GM19035 (cell line): ENCODE results near the gene RDH8.

Experiments
- ATAC-seq: cut with Tn5 transposase; IDR thresholded peaks from one replicate; pipeline ENCODE4 v1.9.1; 2021; ENCODE audit not compliant: unreplicated experiment

Gene RDH8

GRCh38 chr19:10013316-10013715, at the start of gene RDH8:
Gene RDH8, plus strand, starts transcription at chr19:10013483. Its CDS starts 15 bp downstream, at chr19:10013498.
- ATAC-seq, result no peak

GRCh38 chr19:9966024-9966423, 47.3 kb upstream of the RDH8 start:
- ATAC-seq, result no peak

GRCh38 chr19:9966448-9966847, 46.8 kb upstream of the RDH8 start:
- no peak for ATAC-seq

- ATAC-seq, result no peak
Observed at GRCh38 chr19:9967326-9967725, 46.0 kb upstream of the RDH8 start.

DNA sequence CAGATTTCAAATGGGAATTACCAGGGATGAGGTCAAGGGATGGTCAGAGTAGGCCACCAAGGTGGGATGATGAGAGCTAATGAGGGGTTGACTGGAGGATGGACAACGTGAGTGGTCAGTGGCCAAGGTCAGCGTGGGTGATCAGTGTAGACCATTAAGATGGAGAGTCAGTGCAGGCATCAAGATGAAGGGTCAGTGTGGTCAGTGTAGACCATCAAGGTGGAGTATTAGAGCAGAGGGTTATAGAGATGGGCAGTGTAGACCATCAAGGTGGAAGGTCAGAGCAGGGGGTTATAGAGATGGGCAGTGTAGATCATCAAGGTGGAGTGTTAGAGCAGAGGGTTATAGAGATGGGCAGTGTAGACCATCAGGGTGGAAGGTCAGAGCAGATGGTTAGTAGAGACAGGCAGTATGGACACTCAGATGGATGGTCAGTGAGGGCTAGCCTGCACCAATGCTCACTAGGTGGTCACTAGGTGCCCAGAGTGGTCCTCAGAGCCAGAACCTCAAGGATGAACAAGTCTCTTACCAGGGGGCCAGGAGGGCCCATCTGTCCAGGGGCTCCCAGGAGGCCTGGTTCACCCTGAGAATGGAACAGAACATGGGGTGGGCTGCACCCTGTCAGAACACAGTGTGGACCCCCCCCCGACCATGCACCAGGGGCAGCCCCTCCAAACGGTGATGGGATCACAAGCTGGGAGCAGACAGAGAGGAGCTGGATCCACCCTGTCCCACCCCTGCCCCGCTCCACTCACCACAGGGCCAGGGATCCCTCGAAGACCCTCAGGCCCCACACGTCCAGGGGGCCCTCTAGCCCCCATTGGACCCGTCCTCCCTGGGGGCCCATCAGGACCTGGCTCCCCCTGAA, 44.2 kb upstream of the RDH8 start:
- ATAC-seq, result no peak

DNA sequence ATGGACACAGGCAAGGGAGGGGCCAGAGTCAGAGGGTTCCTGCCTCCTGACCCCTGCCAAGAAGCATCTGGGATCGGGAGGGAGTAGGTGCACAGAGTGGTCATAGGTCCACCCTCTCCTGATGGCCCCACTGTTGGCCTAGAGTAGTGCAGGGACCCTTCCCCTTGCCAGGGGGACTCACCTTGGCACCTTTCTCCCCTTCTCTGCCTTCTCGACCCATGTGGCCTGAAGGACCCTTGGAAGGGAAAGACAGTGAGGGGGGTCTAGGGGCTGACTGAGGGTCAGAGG, 43.7 kb upstream of the RDH8 start:
- ATAC-seq, result no peak

DNA sequence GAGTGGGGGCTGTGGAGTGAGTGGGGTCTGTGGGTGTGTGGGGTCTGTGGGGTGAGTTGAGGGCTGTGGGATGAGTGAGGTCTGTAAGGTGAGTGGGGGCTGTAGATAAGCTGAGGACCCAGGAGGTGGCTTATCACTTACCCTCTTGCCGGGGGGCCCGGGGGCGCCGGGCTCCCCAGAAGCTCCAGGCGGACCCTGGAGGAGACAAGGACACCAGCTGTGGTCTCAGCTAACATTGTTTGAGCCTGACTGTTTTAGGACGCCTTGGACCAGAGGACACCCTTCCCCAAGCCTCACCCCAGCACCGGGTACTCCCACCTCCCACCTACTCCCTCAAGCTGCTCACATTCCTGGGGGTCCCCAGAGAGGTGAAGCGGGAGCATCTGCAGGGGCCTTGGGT, 42.8 kb upstream of the RDH8 start:
- no peak for ATAC-seq

DNA sequence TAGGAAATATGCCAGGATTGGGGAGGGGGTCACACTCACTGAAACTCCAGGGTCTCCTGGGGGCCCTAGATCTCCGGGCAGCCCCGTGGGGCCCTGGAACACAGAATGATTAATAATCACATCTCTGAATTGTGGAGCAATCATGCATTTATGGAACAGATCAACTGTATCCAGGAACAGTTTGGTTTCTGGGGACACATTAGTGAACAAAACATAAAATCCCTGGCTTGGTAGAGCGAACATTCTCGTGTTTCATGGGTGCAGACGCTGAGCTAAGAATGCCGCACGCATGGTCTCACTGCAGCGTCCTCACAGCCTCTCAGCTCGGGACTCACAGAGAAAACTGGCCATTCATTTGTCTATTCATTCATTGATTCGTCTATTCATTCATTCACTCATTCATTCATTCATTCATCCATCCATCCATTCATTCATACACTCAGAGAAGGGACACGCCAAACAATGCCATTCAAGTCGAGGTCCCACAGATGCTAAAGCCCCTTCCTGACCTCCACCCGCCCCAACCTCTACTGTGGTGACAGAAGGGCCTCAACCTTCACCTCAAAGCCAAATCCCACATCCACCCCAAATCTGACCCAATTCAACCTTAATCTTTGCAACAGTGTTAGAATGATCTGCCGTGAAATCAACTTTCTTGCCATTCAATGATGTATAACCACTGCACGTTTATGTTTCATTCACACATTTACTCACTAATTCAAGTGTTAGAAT, 42.0 kb upstream of the RDH8 start:
- no peak for ATAC-seq

DNA sequence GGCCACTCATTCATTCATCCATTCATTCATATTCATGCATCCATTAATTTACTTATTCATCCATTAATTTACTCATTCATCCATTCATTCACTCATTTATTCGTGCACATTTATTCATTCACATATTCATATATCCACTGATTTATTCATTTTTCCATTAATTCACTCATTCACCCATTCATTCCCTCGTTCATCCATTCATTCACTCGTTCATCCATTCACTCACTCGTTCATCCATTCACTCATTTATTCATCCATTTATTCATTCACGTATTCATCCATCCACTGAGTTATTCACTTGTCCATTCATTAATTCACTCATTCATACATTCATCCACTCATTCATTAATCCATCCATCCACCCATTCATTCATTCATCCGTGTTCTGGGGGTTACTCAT, 41.2 kb upstream of the RDH8 start:
- ATAC-seq, result no peak

- no peak for ATAC-seq
Observed at GRCh38 chr19:9981406-9982260, 31.6 kb upstream of the RDH8 start.

GRCh38 chr19:9986787-9987281, 26.4 kb upstream of the RDH8 start:
- no peak for ATAC-seq

DNA sequence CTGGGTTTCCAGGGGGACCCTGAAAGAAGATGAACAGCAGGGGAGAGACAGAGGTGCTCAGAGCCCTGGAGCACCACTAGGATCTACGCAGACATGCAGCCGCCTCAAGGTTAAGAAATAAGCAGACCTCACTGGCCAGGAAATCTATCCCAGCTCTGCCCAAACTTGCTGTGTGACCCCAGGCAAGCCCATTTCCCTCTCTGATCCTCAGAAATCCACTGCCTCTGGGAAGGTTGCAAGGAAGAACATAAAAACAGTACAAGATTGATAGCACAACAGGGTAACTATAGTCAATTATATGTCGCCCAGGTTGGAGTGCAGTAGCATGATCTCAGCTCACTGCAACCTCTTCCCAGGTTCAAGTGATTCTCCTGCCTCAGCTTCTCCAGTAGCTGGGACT, 23.8 kb upstream of the RDH8 start:
- ATAC-seq, result no peak

DNA sequence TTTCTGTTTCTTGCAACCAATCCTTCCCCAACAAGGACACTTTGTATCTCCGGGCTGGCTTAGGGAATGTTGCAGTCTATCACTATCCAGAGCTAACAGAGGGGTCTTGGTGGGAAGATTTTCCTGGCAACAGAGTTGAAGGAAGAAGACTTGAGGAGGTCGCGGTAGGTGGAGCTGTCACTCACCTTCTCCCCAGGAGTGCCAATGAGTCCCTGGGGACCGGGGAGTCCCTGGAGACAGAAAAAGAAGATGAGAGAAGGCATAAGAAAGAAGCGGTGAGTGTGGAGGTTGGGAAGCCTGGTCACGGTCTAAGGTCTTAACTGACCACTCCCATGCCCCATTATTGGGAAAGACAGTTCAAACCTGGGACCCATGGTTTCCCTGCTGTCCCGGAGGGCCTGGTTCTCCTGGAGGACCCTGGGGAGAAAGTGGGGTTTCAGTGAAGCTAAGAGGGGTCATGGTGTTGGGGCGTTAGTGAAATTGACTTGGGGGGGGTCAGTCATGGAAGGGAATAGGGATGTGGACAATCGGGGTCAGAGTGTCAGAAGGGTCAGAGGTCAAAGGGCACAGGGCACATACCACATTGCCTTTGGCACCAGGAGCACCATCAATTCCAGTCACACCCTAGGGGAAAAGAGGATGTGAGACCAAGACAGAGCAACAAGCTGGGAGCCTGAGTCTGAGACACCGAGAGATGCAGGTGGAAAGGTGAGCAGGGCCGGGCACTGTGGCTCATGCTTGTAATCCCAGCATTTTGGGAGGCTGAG, 21.7 kb upstream of the RDH8 start:
- no peak for ATAC-seq

GRCh38 chr19:9995084-9995483, 18.2 kb upstream of the RDH8 start:
- ATAC-seq, result no peak

- no peak for ATAC-seq
Observed at GRCh38 chr19:9995999-9996398, 17.3 kb upstream of the RDH8 start.

- ATAC-seq, result no peak
Observed at GRCh38 chr19:9996541-9996940, 16.7 kb upstream of the RDH8 start.

- no peak for ATAC-seq
Observed at GRCh38 chr19:10000171-10000826, 13.0 kb upstream of the RDH8 start.

DNA sequence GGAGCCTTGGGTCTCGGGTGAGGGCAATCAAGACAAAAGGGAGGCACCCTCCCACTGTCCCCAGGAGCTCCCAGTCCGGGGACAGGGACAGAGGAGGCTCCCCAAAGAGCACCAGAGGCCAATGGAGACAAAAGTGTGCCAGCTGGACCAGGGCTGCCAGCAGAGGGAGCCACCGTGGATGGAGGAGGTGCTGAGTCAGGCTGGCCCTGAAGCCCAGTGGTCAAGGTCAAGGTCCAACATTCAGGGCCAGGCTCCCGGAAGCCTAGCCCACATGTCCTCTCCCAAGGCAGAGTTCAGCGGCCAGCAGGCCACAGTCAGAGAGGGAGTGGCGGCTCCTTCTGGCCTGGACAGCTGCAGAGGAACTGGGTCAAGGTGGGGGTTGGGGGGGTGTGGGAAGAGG, 11.4 kb upstream of the RDH8 start:
- ATAC-seq, result no peak

- ATAC-seq, result no peak
Observed at GRCh38 chr19:10003271-10003670, 10.0 kb upstream of the RDH8 start.

- ATAC-seq, result no peak
Observed at GRCh38 chr19:10004617-10005016, 8.7 kb upstream of the RDH8 start.
